CD8-positive, alpha-beta memory T cell (primary cell): Measurements from ENCODE around the gene RNGTT. TPM values are rescaled to one million over a fixed set of nuclear protein-coding genes. Genes with fewer than 3 reads are reported as not detected.
A peak's percentile ranks its signal among the peaks of the same experiment; 100 is the strongest.

Source experiments
- CTCF ChIA-PET: fragments of 350-600 bp; sonication (Branson Sonifier 250); formaldehyde crosslinking; loops from one replicate; lab custom pipeline; 2021; ENCODE audit warnings: antibody characterized with exemption; lab: Charles Lee
- POLR2A ChIA-PET: fragments of 350-600 bp; sonication (Branson Sonifier 250); formaldehyde crosslinking; loops from one replicate; lab custom pipeline; 2021; ENCODE audit warnings: antibody characterized with exemption; lab: Charles Lee
- DNase-seq, 5 donors: peaks; one replicate each; pipeline versions ENCODE4 v3.0.0 to v3.0.0-alpha.2; 2020 to 2022; ENCODE audit warnings: mixed read lengths in 1 of 5
- H3K27ac ChIP-seq: one replicate; pipeline ENCODE4 v1.7.0; 2013; ENCODE audit warnings: low read depth, mild to moderate bottlenecking, low read length, moderate library complexity
- H3K27me3 ChIP-seq: 2 replicates; pipeline ENCODE4 v1.7.0; 2013; ENCODE audit warnings: low read length, mild to moderate bottlenecking; ENCODE audit not compliant: insufficient read depth, poor library complexity, severe bottlenecking
- H3K36me3 ChIP-seq: 2 replicates; pipeline ENCODE4 v1.7.0; 2013; ENCODE audit warnings: mild to moderate bottlenecking, low read length, moderate library complexity; ENCODE audit not compliant: insufficient read depth
- H3K4me1 ChIP-seq: 2 replicates; pipeline ENCODE4 v1.7.0; 2013; ENCODE audit warnings: mild to moderate bottlenecking, low read length, moderate library complexity; ENCODE audit not compliant: insufficient read depth
- H3K4me3 ChIP-seq: 2 replicates; pipeline ENCODE4 v1.7.0; 2013; ENCODE audit warnings: mild to moderate bottlenecking, low read length
- H3K9me3 ChIP-seq: 2 replicates; pipeline ENCODE4 v1.7.0; 2013; ENCODE audit warnings: mild to moderate bottlenecking, low read length
- H3K27ac Mint-ChIP-seq, 8 donors: one replicate each; pipeline ENCODE4 v1.8.0; 2020 to 2021; ENCODE audit warnings: mixed read lengths in 8 of 8, mild to moderate bottlenecking in 6 of 8, inconsistent platforms in 3 of 8, moderate library complexity in 3 of 8
- H3K27me3 Mint-ChIP-seq, 2 donors: one replicate each; pipeline ENCODE4 v1.8.0; 2020 to 2021; ENCODE audit warnings: mixed read lengths in 2 of 2, mild to moderate bottlenecking in 1 of 2, moderate library complexity in 1 of 2
- H3K36me3 Mint-ChIP-seq, 3 donors: one replicate each; pipeline ENCODE4 v1.8.0; 2020 to 2021; ENCODE audit warnings: mixed read lengths in 3 of 3, inconsistent platforms in 1 of 3, mild to moderate bottlenecking in 1 of 3
- H3K4me1 Mint-ChIP-seq, 3 donors: one replicate each; pipeline ENCODE4 v1.8.0; 2020 to 2021; ENCODE audit warnings: mixed read lengths in 3 of 3, inconsistent platforms in 1 of 3, mild to moderate bottlenecking in 1 of 3
- H3K4me3 Mint-ChIP-seq, 7 donors: one replicate each; pipeline ENCODE4 v1.8.0; 2020 to 2021; ENCODE audit warnings: mixed read lengths in 7 of 7, mild to moderate bottlenecking in 6 of 7, moderate library complexity in 4 of 7, inconsistent platforms in 2 of 7
- H3K9me3 Mint-ChIP-seq, 5 donors: one replicate each; pipeline ENCODE4 v1.8.0; 2020 to 2022; ENCODE audit warnings: mixed read lengths in 5 of 5, mild to moderate bottlenecking in 3 of 5, moderate library complexity in 2 of 5, inconsistent platforms in 1 of 5
- polyA plus RNA-seq: library from polyadenylated mRNA; unstranded; fragments of 300-500 nt; fragmentation: Illumina TruSeq; gene quantifications from one replicate; pipeline ENCODE4 v1.2.3, GENCODE V29; 2021
- total RNA-seq, 2 experiments: library from RNA; stranded (reverse); gene quantifications; one replicate each; pipeline ENCODE4 v1.2.3, GENCODE V29; 2021

The RNGTT gene
- total and polyA plus RNA-seq, 3 experiments from 2014 or later = 16.0 to 22.3 (median 20.7) TPM

DNA sequence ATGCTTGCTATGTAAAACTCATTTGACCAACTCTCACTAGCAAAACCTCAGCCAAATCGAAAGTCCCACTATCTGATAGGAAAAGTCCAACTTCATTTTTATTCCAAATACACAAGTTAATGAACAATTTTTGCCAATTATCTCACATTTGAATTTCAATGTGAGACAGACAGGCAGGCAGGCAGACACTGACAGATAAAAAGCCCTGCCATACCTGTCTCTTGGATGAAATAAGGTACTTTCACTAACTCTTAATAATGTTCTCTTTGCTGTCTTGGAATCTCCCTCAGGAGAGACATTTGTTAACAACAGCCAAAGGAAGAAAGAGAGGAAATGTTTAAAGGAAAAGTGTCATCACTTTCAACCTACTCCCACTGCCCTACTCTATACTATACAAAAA lies 82.0 kb downstream of the RNGTT start:
- no peaks in the 10 kb centered on the region for H3K9me3 Mint-ChIP-seq
- Histone ChIP-seq H3K27me3 (no peaks in the 10 kb centered on the region), H3K36me3 (no peaks in the 10 kb centered on the region), H3K27ac (no peak overlapping the region), H3K9me3 (no peaks in the 10 kb centered on the region), H3K4me1 (no peaks in the 10 kb centered on the region), H3K4me3 (no peak overlapping the region)
- ChIA-PET CTCF (interaction anchor here (1.0 kb wide), 1 partner anchor 10 kb away, joined by 3 read pairs; no protein-coding TSS in a partner anchor), POLR2A (no interaction called here)
- DNase-seq = no peak
- no peaks in the 10 kb centered on the region for H3K27me3 Mint-ChIP-seq
- peaks cover 11 to 46% (median 18%) of the 10 kb centered on the region in 3 donors for H3K36me3 Mint-ChIP-seq
- no peak overlapping the region for H3K4me3 Mint-ChIP-seq
- peaks cover 10 to 23% (median 11%) of the 10 kb centered on the region in 3 donors for H3K4me1 Mint-ChIP-seq
- H3K27ac Mint-ChIP-seq = no peak overlapping the region

DNA sequence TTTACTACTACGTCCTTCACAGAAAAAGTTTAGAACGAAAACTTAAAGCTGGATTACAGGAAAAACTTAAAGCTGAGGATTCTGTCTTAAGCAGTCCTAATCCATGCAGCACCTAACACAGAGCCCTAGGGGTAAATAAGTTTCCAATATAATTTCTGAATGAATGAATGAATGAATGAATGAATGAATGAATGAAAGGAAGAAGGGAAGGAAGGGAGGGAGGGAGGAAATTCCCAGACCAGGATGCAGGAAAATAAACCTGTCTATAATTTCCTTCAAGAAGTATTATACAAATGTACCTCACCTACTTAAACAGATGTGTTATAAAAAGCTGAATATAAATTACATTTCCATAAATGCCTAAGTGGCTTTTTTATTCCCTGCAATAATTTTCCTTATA lies 83.4 kb downstream of the RNGTT start:
- peaks cover 10 to 23% (median 17%) of the 10 kb centered on the region in 3 donors for H3K4me1 Mint-ChIP-seq
- no peak overlapping the region for H3K27ac Mint-ChIP-seq
- no peaks in the 10 kb centered on the region for H3K27me3 Mint-ChIP-seq
- H3K36me3 Mint-ChIP-seq = peaks cover 2 to 33% (median 12%) of the 10 kb centered on the region in 3 donors
- CTCF ChIA-PET = no interaction called here
- POLR2A ChIA-PET = no interaction called here
- Histone ChIP-seq H3K36me3 (no peaks in the 10 kb centered on the region), H3K9me3 (no peaks in the 10 kb centered on the region), H3K4me3 (no peak overlapping the region), H3K4me1 (no peaks in the 10 kb centered on the region), H3K27me3 (no peaks in the 10 kb centered on the region), H3K27ac (no peak overlapping the region)
- no peaks in the 10 kb centered on the region for H3K9me3 Mint-ChIP-seq
- no peak overlapping the region for H3K4me3 Mint-ChIP-seq
- DNase-seq = no peak

DNA sequence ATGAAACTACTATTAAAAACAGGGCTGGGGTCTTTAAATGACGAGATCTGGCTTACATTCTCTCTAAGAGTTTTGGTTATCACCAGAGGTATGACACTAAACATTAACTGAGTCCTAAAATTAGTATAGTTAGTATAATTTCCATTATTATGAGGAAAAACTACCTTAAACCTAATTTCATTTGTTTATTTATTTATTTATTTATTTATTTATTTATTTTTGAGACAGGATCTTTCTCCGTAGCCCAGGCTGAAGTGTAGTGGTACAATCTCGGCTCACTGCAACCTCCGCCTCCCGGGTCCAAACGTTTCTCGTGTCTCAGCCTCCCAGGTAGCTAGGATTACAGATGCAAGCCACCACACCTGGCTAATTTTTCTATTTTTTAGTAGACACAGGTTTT lies 85.5 kb downstream of the RNGTT start:
- H3K4me3 Mint-ChIP-seq = no peak overlapping the region
- no peak overlapping the region for H3K27ac Mint-ChIP-seq
- no peaks in the 10 kb centered on the region for H3K36me3 ChIP-seq
- no peak overlapping the region for H3K4me3 ChIP-seq
- no peaks in the 10 kb centered on the region for H3K9me3 ChIP-seq
- no peaks in the 10 kb centered on the region for H3K4me1 ChIP-seq
- POLR2A ChIA-PET = no interaction called here
- H3K27ac ChIP-seq = no peak overlapping the region
- DNase-seq = no peak
- H3K27me3 ChIP-seq = no peaks in the 10 kb centered on the region
- H3K36me3 Mint-ChIP-seq = peaks cover 0 to 17% (median 2%) of the 10 kb centered on the region in 3 donors
- no peaks in the 10 kb centered on the region for H3K27me3 Mint-ChIP-seq
- no peaks in the 10 kb centered on the region for H3K9me3 Mint-ChIP-seq
- H3K4me1 Mint-ChIP-seq = peaks cover 8 to 25% (median 21%) of the 10 kb centered on the region in 3 donors
- CTCF ChIA-PET = interaction anchor here (0.7 kb wide), 1 partner anchor 10 kb away, joined by 3 read pairs; no protein-coding TSS in a partner anchor

DNA sequence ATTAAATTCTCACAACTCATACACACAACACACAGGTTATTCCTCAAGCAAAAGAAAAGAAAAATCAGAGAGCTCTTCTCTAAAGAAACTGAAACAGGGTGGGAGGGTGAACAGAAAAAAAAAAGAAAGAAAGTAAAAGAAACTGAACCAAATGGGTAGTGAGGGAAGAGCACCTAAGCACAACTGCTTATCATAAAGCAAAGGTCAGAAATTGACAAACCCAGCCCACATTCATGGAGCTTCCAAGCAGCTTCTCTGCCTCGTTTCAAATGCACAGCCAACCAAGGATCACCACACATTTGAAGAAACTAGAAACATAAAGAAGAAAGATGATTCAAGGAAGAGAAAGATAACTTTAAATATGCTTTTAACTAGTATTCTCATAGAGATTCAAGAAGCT lies 90.5 kb downstream of the RNGTT start:
- CTCF ChIA-PET = no interaction called here
- no peaks in the 10 kb centered on the region for H3K4me1 ChIP-seq
- no peaks in the 10 kb centered on the region for H3K9me3 Mint-ChIP-seq
- no peaks in the 10 kb centered on the region for H3K9me3 ChIP-seq
- no peak overlapping the region for H3K4me3 Mint-ChIP-seq
- H3K27ac ChIP-seq = no peak overlapping the region
- DNase-seq = no peak
- peak overlapping the region in 7 of 8 donors; percentile 3 to 89 (median 61) for H3K27ac Mint-ChIP-seq
- H3K36me3 Mint-ChIP-seq = peaks cover 0 to 4% (median 4%) of the 10 kb centered on the region in 3 donors
- POLR2A ChIA-PET = no interaction called here
- peaks cover 5 to 31% (median 10%) of the 10 kb centered on the region in 3 donors for H3K4me1 Mint-ChIP-seq
- H3K27me3 ChIP-seq = no peaks in the 10 kb centered on the region
- H3K36me3 ChIP-seq = no peaks in the 10 kb centered on the region
- H3K4me3 ChIP-seq = no peak overlapping the region
- H3K27me3 Mint-ChIP-seq = no peaks in the 10 kb centered on the region

DNA sequence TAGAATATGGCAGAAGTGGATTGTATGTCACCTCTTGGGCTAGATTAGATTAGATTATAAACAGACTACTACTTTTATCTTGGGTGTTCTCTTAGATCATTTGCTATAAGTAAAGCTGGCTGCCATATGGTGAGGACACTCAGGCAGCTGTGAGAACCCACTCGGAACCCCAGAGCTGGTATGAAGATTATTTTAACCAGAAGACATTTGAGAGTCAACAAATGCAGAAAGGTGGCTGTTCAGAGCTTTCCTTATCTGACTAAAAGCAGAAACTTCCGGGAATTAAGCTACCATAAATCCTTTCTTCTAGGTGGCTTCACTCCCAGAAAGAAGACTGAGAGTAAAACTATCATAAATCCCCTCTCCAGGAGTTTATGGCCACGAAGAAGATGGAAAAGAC lies 91.9 kb downstream of the RNGTT start:
- Histone ChIP-seq H3K4me1 (no peaks in the 10 kb centered on the region), H3K36me3 (no peaks in the 10 kb centered on the region), H3K9me3 (no peaks in the 10 kb centered on the region), H3K27me3 (no peaks in the 10 kb centered on the region), H3K27ac (no peak overlapping the region), H3K4me3 (no peak overlapping the region)
- no peak overlapping the region for H3K4me3 Mint-ChIP-seq
- DNase-seq = no peak
- POLR2A ChIA-PET = no interaction called here
- no peaks in the 10 kb centered on the region for H3K9me3 Mint-ChIP-seq
- CTCF ChIA-PET = interaction anchor here (0.6 to 2.2 kb wide), 9 partner anchors 9 to 1478 kb away, joined by 3 to 5 read pairs (median 4); partner anchors contain the start of gene RNGTT
- no peaks in the 10 kb centered on the region for H3K27me3 Mint-ChIP-seq
- H3K36me3 Mint-ChIP-seq = peaks cover 0 to 5% (median 3%) of the 10 kb centered on the region in 3 donors
- no peak overlapping the region for H3K27ac Mint-ChIP-seq
- peaks cover 6 to 37% (median 13%) of the 10 kb centered on the region in 3 donors for H3K4me1 Mint-ChIP-seq

DNA sequence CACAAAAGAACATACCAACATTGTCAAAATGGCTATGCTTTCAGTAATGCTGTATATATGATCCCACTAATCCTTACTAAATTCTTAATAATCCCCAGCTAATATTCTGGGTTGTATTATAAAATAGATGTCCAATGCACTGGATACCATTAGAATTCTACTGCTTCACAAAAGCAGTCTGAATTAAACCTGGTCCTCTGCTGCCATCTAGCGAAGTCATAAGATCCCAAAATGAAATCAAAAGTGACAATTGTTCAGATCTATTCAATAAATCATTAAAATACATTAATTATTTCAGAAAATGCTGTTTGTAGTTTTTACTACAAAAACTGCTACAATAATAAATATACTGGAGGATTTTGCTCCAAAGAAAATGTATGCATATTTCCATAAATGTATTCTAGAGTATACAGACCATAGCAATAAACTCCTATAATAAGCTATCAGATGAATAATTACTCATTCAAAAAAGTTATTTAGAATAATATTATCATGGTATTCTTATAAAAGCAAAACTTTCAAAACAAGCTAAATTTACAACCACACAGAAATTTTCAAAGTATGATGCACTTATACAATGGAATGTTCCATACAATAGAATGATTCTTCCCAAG lies 92.6 kb downstream of the RNGTT start:
- POLR2A ChIA-PET = no interaction called here
- peaks cover 13 to 44% (median 20%) of the 10 kb centered on the region in 3 donors for H3K4me1 Mint-ChIP-seq
- peak in 4 of 5 donors; percentile 10 to 48 (median 32) for DNase-seq
- Histone ChIP-seq H3K4me3 (no peak overlapping the region), H3K27ac (no peak overlapping the region), H3K9me3 (no peaks in the 10 kb centered on the region), H3K36me3 (no peaks in the 10 kb centered on the region), H3K4me1 (no peaks in the 10 kb centered on the region), H3K27me3 (no peaks in the 10 kb centered on the region)
- H3K27me3 Mint-ChIP-seq = no peaks in the 10 kb centered on the region
- no peaks in the 10 kb centered on the region for H3K9me3 Mint-ChIP-seq
- H3K36me3 Mint-ChIP-seq = peaks cover 0 to 5% (median 2%) of the 10 kb centered on the region in 3 donors
- no peak overlapping the region for H3K4me3 Mint-ChIP-seq
- CTCF ChIA-PET = interaction anchor here (0.6 to 3.5 kb wide), 11 partner anchors 8 to 1478 kb away, joined by 3 to 11 read pairs (median 4); partner anchors contain the start of gene RNGTT
- no peak overlapping the region for H3K27ac Mint-ChIP-seq

DNA sequence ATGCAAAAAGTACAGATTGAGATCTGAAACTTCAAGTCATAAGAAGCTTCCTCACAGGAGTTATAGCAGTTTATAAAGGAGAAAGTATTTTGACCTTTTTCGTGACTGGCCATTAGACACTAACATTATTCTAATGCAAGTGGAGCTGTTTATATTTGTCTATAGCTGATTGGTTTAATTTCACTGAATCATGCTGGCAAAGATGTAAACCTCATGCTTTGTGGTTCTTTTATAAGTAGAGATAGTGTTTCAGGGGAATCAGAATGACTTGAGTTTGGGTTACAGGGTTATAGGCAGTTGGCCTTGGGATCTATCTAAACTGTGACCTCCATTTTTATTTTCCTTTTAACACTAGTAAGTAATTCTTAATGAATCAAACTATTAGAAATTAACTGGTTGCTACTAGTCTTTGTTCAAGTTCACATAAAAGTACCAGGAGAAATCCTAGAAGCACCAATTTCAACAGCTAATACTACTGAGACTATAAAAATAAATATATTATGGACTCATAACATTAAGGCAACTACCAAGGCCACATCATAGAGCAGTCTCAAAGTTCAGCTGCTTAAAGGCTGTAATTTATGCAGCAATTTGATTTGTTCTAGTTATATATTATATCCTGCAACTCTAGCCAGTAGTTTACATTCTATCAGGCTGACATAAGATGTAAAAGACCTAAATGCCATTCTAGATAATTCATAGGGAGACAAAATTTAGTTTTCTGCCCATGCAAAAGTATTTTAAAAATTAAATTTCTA lies 94.0 kb downstream of the RNGTT start:
- DNase-seq = no peak
- ChIA-PET CTCF (interaction anchor here (0.6 to 3.5 kb wide), 4 partner anchors 7 to 1729 kb away, joined by 3 to 11 read pairs (median 4); no protein-coding TSS in a partner anchor), POLR2A (interaction anchor here (0.6 kb wide), 1 partner anchor 94 kb away, joined by 4 read pairs; the partner anchor contains the start of gene RNGTT)
- Mint-ChIP-seq H3K27ac (no peak overlapping the region), H3K27me3 (no peaks in the 10 kb centered on the region), H3K9me3 (no peaks in the 10 kb centered on the region), H3K4me1 (peaks cover 19 to 46% (median 27%) of the 10 kb centered on the region in 3 donors), H3K36me3 (peaks cover 0 to 5% (median 5%) of the 10 kb centered on the region in 3 donors), H3K4me3 (no peak overlapping the region)
- Histone ChIP-seq H3K27me3 (no peaks in the 10 kb centered on the region), H3K9me3 (no peaks in the 10 kb centered on the region), H3K36me3 (no peaks in the 10 kb centered on the region), H3K4me1 (no peaks in the 10 kb centered on the region), H3K4me3 (no peak overlapping the region), H3K27ac (no peak overlapping the region)
